Erythroblast (primary cell): ENCODE measurements around the gene ZNF746.

Experiments used
- GATA1 ChIP-seq: IDR thresholded peaks from 2 replicates; pipeline ENCODE4 v1.6.1; 2011; ENCODE audit warnings: low read depth, mild to moderate bottlenecking, control low read depth, low read length, moderate library complexity
- POLR2A ChIP-seq: IDR thresholded peaks from 2 replicates; pipeline ENCODE4 v1.6.1; 2011; ENCODE audit warnings: mild to moderate bottlenecking, low read length

GRCh38 chr7:149475121-149476045 is 22.2 kb downstream of the ZNF746 start:
- TF ChIP-seq POLR2A (no peak), GATA1 (no peak)
